Inflammatory macrophage treated with lipopolysaccharide for 1 hour (primary cell): ENCODE measurements around the gene PTPRK.
"Not testable (repeated sequence)": the region's sequence is repeated elsewhere in the genome, so short reads cannot be mapped to it uniquely, and the experiment has no call there.

ENCODE experiments used
- DNase-seq, 2 donors: peaks; one replicate each; pipeline ENCODE4 v3.0.0-alpha.2; 2020 to 2022

PTPRK gene

GRCh38 chr6:127941228-127941627 is 579.2 kb downstream of the PTPRK start:
- DNase-seq = no peak

- no peak for DNase-seq
Observed at GRCh38 chr6:127939442-127940066, 580.8 kb downstream of the PTPRK start.

GRCh38 chr6:127938701-127939100 is 581.7 kb downstream of the PTPRK start:
- peak; percentile 1 to 3 for DNase-seq

- DNase-seq = no peak
Observed at GRCh38 chr6:127937747-127938146, 582.7 kb downstream of the PTPRK start.

DNA sequence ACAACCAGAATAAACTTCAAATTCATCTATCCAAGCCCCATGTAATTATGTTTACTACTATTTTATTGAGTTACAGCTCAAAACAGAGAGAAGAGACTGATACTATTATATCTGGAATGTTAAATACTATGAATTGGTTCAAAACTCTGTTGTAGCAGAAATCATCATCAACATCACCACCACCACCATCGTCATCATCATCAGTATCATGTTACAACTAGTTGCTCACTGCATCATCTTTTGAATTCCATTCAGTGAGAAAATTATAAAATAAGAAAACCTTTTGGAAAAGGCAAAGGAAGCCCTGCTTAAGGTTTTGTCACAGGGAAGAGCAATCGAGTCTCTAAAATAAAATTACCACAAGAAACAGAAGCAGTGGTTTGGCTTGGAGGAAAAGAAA is 583.3 kb downstream of the PTPRK start:
- DNase-seq = no peak

- no peak for DNase-seq
Observed at GRCh38 chr6:127934956-127935355, 585.4 kb downstream of the PTPRK start.

- no peak for DNase-seq
Observed at GRCh38 chr6:127933852-127934840, 586.3 kb downstream of the PTPRK start.

GRCh38 chr6:127933137-127933536 is 587.3 kb downstream of the PTPRK start:
- DNase-seq = no peak

GRCh38 chr6:127932708-127933107 is 587.7 kb downstream of the PTPRK start:
- no peak for DNase-seq

GRCh38 chr6:127926441-127926840 is 594.0 kb downstream of the PTPRK start:
- DNase-seq = not testable (repeated sequence)

DNA sequence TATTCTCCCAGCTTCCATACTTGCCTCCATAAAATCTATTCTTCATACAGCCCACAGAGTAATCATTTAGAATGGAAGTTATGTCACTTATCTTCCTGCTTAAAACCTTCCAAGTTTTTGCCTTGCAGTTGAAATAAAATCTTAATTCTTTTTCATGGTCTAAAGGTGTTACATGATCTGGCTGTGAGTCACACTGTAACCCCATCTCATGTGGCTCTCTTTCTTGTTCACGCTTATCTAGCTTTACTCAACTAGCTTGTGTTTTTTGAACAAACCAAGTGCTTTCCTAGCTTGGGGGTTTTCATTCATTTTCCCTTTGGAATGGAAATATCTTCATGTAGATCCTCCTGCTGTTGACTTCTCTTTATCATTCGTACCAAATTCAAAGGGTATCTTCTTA is 596.0 kb downstream of the PTPRK start:
- DNase-seq = no peak

GRCh38 chr6:127924031-127924430 is 596.4 kb downstream of the PTPRK start:
- DNase-seq = no peak

DNA sequence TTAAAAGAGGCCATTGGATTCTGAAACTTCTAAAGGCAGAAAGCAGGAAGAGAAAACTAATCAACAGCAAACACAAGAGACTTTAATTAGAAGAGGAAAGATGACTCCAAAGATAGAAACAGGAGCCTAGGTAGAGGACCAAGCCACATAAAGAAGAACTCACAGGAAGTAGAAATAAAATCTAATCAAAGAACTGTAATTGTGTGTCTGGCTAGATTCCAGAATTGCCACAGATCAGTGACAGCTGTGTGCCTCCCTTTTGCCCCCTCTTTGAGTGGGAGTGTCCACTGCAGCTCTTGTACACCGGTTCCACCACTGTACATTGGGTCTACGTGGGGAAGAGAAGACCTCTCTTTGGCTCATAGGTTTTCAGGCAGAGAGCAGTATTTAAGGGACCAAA is 597.3 kb downstream of the PTPRK start:
- DNase-seq = no peak

GRCh38 chr6:127921982-127922381 is 598.4 kb downstream of the PTPRK start:
- no peak for DNase-seq

DNA sequence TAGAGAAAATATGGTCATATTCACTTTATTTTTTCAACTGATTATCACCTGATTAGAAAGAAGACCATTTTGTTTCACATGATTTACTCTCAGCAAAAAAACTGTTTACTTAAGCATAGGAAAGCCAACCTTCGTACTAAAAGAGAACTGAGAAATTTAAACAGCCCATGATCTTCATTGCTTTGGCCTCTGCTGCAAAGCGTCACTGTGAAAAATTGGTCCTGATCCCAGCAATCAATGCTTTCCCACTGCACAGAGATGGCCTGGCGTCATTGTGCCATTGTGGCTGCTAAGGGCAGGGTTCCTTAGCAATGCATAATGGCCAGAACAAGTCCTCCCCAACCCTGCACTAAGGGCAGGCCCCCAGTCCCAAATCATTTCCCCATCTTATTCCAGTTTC is 599.6 kb downstream of the PTPRK start:
- DNase-seq = no peak
